ENCODE measurements around the gene MTCL1. TPM values are rescaled to one million over a fixed set of nuclear protein-coding genes. Genes with fewer than 3 reads are reported as not detected.

Gene MTCL1
- total RNA-seq, 2 donors from 2014 or later = 11.2 to 73.1 TPM

DNA sequence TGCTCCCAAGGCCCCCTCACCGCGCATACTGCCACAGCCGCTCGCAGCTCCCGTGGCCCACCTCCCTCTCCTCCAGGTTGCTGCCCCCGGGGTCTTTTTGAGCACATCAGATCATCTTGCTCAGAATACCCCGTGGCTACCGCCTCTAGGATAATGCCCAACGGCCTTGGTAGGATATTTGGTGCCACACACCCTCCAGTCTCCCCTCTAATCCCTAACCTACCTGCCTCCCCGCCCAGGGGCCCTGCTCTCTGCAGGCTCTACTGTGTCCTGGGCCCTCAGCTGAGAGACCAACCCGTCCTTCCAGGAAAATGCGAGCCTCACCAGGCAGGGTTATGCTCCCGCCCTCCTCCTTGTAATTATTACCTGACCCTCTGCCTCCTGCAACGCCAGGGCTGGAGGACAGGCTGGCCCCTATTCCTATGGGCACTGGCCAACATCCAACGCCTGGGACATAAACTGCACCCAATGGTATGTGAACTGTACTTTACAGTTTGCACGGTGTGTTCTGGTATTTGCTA, 1.5 kb upstream of the MTCL1 start:
- Histone ChIP-seq H3K4me1 (replicated peaks) (peaks cover 8% of the 10 kb centered on the region), H3K9me3 (no peaks in the 10 kb centered on the region), H3K27me3 (replicated peaks; ENCODE audit: insufficient read depth) (no peaks in the 10 kb centered on the region), H3K36me3 (no peaks in the 10 kb centered on the region), H3K27ac (peak overlapping the region; percentile 88 to 90), H3K4me3 (peak overlapping the region in 1 of 2 donors; percentile 62)
- no peak for DNase-seq (ENCODE audit: low spot score)
- 65% methylated on average over 16 of the region's 16 CpGs for WGBS
- intact Hi-C loops (cut with DNase I) = loop anchor here (5.0 to 10.0 kb wide), 2 partner anchors 47 to 431 kb away; partner anchors contain the start of gene ANKRD12
- TF ChIP-seq, protein P1, sequence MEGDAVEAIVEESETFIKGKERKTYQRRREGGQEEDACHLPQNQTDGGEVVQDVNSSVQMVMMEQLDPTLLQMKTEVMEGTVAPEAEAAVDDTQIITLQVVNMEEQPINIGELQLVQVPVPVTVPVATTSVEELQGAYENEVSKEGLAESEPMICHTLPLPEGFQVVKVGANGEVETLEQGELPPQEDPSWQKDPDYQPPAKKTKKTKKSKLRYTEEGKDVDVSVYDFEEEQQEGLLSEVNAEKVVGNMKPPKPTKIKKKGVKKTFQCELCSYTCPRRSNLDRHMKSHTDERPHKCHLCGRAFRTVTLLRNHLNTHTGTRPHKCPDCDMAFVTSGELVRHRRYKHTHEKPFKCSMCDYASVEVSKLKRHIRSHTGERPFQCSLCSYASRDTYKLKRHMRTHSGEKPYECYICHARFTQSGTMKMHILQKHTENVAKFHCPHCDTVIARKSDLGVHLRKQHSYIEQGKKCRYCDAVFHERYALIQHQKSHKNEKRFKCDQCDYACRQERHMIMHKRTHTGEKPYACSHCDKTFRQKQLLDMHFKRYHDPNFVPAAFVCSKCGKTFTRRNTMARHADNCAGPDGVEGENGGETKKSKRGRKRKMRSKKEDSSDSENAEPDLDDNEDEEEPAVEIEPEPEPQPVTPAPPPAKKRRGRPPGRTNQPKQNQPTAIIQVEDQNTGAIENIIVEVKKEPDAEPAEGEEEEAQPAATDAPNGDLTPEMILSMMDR (IDR thresholded peaks at IDR 0.05) = no peak
- TF ChIP-seq POLR2A (IDR thresholded peaks at IDR 0.05) (no peak), POLR2AphosphoS5 (IDR thresholded peaks at IDR 0.05) (no peak)

DNA sequence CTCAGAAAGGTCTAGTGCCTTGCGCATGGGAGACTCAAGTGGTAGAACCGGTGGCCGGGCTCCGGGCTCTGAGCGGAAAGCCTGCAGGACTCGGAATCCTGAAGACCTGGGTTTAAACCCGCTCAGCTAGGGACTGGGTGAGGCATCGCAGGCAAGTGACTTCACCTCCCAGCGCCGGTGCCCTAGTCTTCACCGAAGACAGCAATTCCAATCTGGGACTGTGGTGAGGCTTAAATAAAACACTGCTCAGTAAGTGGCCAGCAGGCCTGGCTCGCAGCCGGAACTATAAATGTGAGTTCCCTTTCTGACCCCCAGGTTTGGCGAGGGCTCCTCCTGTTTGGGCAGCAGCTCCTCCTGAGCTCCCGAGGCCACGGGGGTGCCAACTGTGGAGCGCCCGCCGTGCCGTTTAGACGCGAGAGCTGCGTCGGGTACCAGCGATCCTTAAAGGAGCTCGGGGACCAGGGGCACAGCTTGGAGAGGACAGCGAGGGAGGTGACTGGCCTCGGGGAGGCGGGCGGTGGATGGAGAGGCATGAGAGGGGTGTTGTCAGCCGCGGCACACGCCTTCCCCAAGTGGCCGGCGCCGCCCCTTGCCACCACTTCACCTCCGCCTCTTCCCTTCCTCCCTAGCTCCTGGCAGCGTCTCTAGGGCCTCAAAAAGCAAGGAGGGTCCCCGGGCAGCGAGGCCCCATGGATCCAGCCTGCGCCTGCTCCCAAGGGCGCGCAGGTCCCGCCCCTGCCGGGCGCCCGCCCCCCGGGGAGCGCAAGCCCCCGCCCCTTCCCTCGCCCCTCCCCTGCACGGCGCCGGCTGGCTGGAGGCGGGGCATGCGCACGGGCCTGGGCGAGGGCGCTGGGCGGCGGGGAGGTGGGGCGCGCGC, 757 bp upstream of the MTCL1 start:
- H3K4me3 ChIP-seq = peak overlapping the region; percentile 62 to 63
- TF ChIP-seq, protein P1 (IDR thresholded peaks at IDR 0.05) = peak in 1 of 4 experiments; percentile 28
- TF ChIP-seq POLR2AphosphoS5 (IDR thresholded peaks at IDR 0.05) (no peak), POLR2A (IDR thresholded peaks at IDR 0.05) (peak; percentile 68)
- H3K4me1 ChIP-seq (replicated peaks) = peaks cover 8% of the 10 kb centered on the region
- no peaks in the 10 kb centered on the region for H3K9me3 ChIP-seq
- intact Hi-C loops (cut with DNase I) = loop anchor here (5.0 to 10.0 kb wide), 3 partner anchors 47 to 430 kb away; partner anchors contain the start of gene ANKRD12
- peak overlapping the region; percentile 88 to 90 for H3K27ac ChIP-seq
- H3K36me3 ChIP-seq = no peaks in the 10 kb centered on the region
- 2% methylated on average over 55 of the region's 64 CpGs for WGBS
- DNase-seq (ENCODE audit: low spot score) = peak; percentile 88
- no peaks in the 10 kb centered on the region for H3K27me3 ChIP-seq (replicated peaks; ENCODE audit: insufficient read depth)

GRCh38 chr18:8705961-8706790, 820 bp downstream of the MTCL1 start:
- peaks cover 8% of the 10 kb centered on the region for H3K4me1 ChIP-seq (replicated peaks)
- TF ChIP-seq, protein P1 (IDR thresholded peaks at IDR 0.05) = peak in 1 of 4 experiments; percentile 0
- TF ChIP-seq POLR2AphosphoS5 (IDR thresholded peaks at IDR 0.05) = no peak
- intact Hi-C loops (cut with DNase I) = loop anchor here (5.0 to 10.0 kb wide), 2 partner anchors 96 to 429 kb away; partner anchors contain the start of gene ANKRD12
- peak overlapping the region; percentile 62 to 74 for H3K27ac ChIP-seq
- no peaks in the 10 kb centered on the region for H3K27me3 ChIP-seq (replicated peaks; ENCODE audit: insufficient read depth)
- no peaks in the 10 kb centered on the region for H3K9me3 ChIP-seq
- DNase-seq (ENCODE audit: low spot score) = no peak
- H3K4me3 ChIP-seq = peak overlapping the region; percentile 62 to 63
- 1% methylated on average over 53 of the region's 116 CpGs for WGBS
- no peaks in the 10 kb centered on the region for H3K36me3 ChIP-seq

- Histone ChIP-seq H3K9me3 (no peaks in the 10 kb centered on the region), H3K36me3 (no peaks in the 10 kb centered on the region), H3K27me3 (replicated peaks; ENCODE audit: insufficient read depth) (no peaks in the 10 kb centered on the region), H3K4me3 (peak overlapping the region; percentile 62 to 63), H3K4me1 (replicated peaks) (peaks cover 8% of the 10 kb centered on the region), H3K27ac (peak overlapping the region; percentile 8)
- DNase-seq (ENCODE audit: low spot score) = peak; percentile 32
- intact Hi-C loops (cut with DNase I) = loop anchor here (5.0 to 10.0 kb wide), 2 partner anchors 95 to 428 kb away; partner anchors contain the start of gene ANKRD12
- TF ChIP-seq POLR2A (IDR thresholded peaks at IDR 0.05) (no peak), POLR2AphosphoS5 (IDR thresholded peaks at IDR 0.05) (no peak)
- TF ChIP-seq, protein P1 (IDR thresholded peaks at IDR 0.05) = peak in 2 of 4 experiments; percentile 25 to 48
- WGBS = 4% methylated on average over 48 of the region's 48 CpGs
Observed at GRCh38 chr18:8706791-8707555, 1.6 kb downstream of the MTCL1 start.
